NOMO-1 treated with DMSO at 0.1 percent for 48 hours (cell line): ENCODE measurements around the gene IGIP.

Experiments used
- DNase-seq: peaks from one replicate; lab custom pipeline; 2025; ENCODE audit not compliant: unreplicated experiment; lab: John Stamatoyannopoulos, UW

IGIP gene

DNA sequence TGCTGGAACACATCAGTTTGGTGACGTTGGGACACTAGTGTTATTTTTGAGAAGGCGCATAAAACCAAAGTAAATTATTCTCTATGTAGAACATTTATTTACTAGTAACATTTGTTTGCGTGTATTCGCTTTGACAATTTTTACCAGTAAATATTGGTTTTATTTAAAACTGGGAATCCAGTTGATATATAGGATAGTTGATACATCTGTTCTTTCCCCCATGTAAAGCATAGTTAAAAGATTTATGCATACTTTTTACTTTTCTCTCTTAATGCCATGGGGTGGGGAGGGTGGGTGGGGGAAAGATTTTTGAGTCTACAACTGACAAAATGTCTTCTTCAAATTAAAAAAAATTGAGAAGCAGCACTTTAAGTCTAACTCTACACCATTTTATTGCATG lies at the start of gene IGIP:
Gene IGIP (plus strand): TSS at position 301 of the 400 bp plus-strand sequence. CDS start 2,540 bp downstream, outside the sequence.
- DNase-seq, result no peak

DNA sequence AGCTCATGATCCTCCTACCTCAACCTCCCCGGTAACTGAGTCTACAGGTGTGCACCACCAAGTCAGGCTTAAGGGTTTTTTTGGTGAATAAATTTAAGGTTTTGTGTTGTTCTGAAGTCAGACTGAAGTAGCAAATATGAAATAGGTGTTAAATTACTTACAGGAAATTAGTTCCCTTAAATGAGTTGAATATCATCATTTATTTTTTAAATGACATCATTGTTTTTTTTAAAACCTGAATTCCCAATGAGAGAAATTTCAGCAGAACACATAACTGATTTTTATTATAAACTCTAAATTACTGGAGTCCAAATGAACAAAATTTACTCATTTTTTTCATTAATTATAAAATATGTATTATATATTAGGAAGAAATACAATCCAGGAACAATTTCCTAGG lies 49.6 kb upstream of the IGIP start:
- DNase-seq, result no peak

DNA sequence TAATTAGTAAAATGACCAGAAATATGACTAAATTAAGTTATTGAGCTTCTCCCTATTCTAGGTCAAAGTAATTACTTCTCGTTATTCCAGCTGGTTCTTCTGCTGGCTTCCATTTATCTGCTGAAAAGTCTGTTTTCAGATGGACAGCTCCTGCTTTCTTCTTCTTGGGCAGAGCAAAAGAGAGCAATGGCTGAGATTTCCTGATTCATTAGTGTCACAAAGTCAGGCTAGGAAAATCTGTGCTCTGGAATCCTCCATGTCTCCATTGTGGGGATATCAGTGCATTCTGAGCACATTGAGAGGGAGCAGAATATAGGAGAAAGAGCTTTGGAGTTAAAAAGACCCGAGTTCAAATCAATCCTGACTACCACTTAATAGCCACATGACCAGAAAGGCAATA lies 48.9 kb upstream of the IGIP start:
- DNase-seq, result no peak

DNA sequence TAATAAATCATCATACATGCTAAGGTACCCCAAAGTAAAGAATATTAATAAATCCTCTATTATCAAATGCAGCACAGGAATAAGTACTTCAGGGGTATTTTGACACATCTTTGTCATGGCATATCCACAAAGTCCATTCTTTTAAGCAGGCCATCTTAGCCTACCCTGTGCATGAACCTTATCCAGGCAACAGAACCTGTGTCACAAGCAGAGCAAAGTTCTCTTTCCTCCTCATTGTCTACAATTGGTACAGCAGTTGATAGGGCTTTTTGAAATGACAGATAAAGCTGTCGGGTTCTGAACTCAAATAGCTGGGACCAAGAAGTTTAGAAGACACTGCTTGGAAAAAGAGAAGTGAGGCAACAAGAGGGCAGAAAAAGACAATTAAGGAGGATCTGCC lies 42.6 kb upstream of the IGIP start:
- DNase-seq, result peak; percentile 7

DNA sequence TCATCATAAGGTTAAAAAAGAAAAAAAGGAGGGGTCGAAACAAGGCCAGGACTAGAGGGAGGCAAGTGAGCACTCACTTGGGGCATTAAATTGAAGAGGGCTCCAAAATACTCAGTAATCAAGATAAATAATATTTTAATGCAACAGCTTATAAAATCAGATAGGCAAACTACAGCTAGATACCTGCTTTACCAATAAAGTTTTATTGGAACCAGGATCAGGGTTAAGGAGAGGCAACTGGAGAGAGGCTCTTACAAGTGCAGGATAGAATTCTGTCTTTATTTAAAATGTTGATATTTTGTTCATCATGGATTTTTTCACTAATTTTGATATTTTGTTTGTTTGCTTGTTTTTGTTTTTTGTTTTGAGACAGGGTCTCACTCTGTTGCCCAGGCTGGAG lies 42.1 kb upstream of the IGIP start:
- no peak for DNase-seq

DNA sequence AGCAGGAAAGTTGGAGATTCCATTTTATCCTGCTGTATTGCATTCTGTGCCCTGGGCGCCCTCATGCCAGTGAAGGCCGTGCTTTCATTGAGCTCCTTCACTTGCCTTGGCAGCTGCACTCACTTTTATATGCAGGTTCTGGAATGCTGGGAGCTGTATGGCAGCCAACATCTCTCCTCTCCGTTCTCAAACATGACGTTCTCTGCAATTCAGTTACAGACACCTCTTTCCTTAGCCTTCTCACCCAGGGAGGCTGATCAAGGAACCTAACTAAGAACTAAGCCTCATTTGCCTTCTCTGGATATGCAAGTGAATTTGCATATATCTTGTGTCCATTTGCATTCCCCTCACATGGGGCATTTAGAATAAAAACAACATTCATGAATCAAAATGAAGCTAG lies 41.2 kb upstream of the IGIP start:
- DNase-seq, result no peak

- no peak for DNase-seq
These were observed 35.5 kb upstream of the IGIP start for GRCh38 chr5:140090251-140090650.

DNA sequence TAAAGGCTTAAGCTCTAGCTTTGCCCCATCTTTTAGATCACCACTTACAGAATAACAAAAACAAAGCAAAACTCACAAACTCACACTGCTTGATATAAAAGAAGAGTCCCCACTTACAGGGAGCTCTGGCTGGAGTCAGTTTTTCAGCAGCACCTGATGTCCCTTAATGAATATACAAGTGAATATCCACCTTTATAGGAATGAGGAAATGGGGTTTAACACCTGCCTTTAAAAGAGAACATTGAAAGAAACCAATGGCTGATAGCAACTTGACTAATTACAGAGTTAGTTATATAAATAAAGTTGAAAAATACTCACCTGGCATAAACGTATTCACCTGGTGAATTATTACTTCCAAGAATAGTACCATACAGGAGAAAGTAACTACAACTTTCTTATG lies 32.6 kb upstream of the IGIP start:
- DNase-seq, result no peak

DNA sequence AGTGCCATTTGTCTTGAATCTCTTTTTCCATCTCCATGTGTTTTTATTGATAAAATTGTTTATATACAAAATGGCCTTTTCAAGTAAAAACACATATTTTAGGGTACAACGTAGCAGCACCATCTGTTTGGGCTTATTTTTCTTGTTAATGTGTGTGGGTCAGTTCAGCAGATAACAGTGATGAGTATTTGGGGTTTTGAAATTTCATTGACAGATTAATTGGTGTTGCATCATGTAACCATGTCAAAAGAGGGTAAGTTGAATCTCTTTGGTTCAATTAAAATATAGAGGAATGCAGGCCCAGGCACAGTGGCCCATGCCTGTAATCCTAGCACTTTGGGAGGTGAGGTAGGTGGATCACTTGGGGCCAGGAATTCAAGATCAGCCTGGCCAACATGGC lies 31.9 kb upstream of the IGIP start:
- no peak for DNase-seq

DNA sequence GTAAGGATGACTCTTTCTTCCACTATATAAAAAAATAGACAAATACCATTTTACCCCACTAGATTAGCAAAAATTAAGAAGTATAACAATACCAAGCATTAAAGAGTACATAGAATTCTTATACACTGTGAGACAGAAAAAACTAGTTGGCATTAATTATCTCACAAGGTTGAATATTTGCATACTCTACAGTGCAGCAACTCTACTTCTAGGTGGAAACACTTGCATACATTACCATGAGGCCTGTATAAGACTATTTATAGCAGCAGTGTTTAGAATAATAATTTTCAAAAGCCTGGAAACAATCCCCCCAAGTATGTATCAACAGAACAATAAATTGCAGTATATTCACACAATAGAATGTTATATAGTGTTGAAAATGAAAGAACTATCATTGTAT lies 30.8 kb upstream of the IGIP start:
- no peak for DNase-seq

DNA sequence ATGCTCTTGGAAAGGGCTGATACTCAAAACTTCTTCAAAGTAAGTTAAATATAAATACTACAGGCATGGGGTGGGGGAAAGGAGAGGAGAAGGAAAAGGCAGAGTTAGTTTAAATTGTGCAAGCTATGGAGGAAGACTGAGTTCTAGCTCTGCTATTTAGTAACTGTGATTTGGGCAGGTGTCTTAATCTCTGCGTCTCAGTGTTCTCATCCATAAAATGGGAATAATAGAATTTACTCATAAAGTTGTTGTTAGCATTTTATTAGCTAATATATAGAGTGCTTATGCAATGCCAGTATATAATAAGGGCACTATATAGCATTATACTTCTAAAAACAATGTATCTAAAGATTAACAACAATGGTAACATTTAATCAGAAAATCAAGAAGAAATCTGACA lies 24.6 kb upstream of the IGIP start:
- DNase-seq, result no peak

DNA sequence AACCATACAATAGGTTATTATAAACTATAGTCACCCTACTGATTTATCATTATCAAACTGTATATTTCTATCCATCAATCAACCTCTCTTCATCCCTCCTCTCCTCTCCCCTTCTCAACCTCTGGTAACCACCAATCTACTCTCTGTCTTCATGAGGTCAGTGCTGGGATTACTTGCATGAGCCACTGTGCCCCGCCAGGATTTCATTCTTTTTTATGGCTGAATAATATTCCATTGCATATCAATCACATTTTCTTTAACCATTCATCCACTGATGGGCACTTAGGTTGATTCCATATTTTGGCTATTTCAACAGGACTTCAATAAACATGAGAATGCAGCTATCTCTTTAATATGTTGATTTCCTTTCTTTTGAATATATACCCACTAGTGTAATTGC lies 22.6 kb upstream of the IGIP start:
- DNase-seq, result no peak

GRCh38 chr5:140104100-140104499 lies 21.6 kb upstream of the IGIP start:
- no peak for DNase-seq

GRCh38 chr5:140106101-140106500 lies 19.6 kb upstream of the IGIP start:
- DNase-seq, result no peak

GRCh38 chr5:140106805-140107311 lies 18.9 kb upstream of the IGIP start:
- DNase-seq, result no peak

DNA sequence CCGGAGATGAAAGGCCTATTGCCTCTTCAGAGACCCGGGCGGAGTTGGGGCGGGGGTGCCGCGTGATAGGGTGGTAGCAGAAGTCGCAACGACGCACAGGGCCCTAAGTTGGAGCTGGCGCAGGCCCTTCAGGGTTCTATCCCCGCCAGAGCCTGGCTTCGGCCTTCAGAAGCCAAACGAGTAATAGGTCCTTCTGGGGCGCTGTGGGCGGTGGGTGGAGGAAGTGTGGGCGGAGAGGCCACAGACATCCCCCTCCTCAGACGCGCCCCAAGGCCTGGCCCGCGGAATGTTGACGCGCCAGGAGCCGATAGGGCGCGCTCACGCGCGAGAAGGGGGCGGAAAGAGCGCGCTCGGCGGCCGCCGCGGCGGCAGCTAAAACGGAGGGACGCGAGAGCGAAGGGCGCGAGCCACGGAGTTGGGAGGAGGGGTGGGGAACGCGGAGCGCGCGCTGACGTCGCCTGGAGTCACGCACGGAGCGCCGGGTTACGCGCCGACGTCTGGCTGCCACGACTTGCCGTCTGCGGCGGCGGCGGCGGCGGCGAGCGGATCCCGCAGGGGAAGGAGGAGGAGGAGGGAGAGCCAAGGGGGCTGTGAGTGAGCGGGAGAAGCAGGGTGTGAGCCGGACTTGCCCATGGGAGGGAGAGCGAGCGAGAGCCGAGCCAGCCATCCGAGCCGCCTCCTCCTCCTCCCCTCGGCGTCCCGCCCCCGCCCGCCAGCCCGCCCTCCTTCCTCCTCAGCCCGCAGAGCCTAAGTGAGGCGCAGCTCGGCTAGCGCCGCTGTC lies 18.2 kb upstream of the IGIP start:
- peak; percentile 90 for DNase-seq

DNA sequence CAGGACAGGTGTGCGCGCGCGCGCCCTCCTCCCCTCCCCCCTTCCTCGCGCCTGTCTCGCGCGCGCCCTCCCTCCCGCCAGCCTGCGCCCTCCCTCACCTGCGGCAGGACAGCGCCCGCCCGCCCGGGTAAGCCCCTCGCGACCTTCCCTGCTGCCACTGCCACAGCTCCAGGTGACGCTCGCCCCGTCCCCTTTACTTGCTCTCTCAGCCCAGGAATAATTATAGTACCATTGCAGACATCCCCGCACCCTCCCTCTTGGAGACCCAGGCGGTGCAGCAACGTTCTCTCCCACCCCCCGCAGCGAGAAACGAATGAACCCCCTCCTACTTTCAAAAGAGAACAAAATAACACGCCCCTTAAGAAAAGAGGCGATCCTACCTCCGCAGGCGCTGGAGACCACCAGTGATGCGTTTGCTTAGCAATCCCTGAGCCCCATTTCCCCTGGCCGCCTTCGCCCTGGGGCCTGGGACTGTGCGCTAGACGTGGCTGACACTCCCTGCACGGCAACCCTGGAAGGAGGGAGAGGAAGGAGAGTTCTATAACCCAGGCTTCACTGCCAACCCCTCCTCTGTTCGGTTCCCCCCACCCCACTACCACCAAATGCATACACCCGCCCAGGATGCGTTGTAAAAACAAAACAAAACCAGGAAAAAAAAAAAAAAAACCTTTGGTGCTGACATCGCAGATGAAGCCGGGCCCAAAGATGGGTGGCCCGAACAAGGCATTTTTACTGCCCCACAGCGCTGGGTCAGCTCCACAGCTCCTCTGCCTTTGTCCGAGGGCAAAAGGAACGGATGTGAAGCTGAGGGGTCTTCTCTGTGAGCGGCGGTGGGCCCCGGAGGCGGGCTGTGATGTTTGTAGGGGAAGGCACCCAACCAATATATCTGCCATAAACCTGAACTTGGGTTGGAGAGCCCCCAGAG lies 17.4 kb upstream of the IGIP start:
- no peak for DNase-seq

DNA sequence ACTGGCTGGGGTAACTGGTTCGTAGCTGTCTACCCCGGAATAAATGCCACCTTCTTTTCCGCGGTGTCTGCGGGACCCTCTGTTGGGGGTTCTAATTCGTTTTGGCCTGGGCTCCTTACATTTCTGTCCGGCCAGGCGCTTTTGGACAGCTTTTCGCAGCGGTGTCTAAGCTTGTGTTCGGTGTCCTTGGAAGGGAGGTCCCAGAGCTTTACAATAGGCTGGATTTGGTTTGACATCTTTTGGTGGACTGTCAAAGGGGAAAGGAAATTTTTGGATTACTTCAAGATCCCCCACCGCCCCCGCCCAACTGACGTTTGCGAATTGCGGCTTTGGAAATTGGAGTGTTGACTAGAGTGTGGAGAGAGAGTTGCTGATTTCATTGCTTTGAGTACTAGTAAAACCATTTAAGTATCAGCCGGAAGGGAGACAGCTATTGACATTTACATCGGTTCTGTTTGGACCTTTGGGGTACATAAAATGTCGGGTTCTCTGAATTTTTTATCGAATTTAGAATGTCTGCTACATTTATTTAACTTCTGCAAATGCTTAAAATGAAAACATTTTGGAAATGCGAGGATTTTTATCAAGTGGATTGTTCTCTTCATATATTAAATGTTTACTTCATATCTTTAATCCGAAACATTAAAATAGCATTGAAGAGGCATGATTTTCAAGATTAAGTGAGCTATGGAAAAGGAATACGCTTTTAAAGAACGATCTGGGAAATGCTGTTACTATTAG lies 16.5 kb upstream of the IGIP start:
- no peak for DNase-seq

GRCh38 chr5:140109759-140110645 lies 15.7 kb upstream of the IGIP start:
- no peak for DNase-seq

DNA sequence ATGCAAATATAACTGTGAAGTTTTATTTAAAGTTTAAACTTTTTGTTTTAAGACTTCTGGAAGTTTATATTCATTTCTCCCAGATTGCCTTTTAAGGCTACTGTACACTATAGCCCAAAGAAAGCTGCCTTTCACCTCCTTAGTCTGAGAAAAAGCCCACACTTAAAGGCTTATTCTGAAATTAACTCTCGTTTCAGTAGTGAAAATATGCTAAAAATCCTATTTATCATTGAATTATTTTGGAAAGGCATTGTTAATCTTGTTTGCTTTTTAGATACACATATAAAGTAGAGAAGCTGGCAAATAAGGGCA lies 15.1 kb upstream of the IGIP start:
- DNase-seq, result no peak
